Left lung (tissue), 10 donors: Measurements from ENCODE around the gene FHAD1. TPM values are rescaled to one million over a fixed set of nuclear protein-coding genes. Genes with fewer than 3 reads are reported as not detected.

Experiments used
- ATAC-seq: fragments of 200-7000 bp; cut with Tn5 transposase; one replicate; pipeline ENCODE4 v1.9.1; 2020; ENCODE audit warnings: moderate library complexity
- DNase-seq, 4 donors: peaks; one replicate each; pipeline ENCODE4 v3.0.0-alpha.2; 2013 to 2020
- H3K27ac ChIP-seq, 2 donors: fragments of 200-600 bp; sonication (generic) in 1 of 2; one replicate each; pipeline versions ENCODE4 v1.5.0 to v1.8.0; 2020 to 2021
- H3K27me3 ChIP-seq, 2 donors: fragments of 200-600 bp; sonication (generic) in 1 of 2; one replicate each; pipeline versions ENCODE4 v1.5.0 to v1.8.0; 2020 to 2021
- H3K36me3 ChIP-seq, 2 donors: fragments of 200-600 bp; sonication (generic) in 1 of 2; one replicate each; pipeline versions ENCODE4 v1.5.0 to v1.8.0; 2020 to 2021
- H3K4me1 ChIP-seq, 2 donors: fragments of 200-600 bp; one replicate each; pipeline ENCODE4 v1.8.0; 2021
- H3K4me3 ChIP-seq, 2 donors: fragments of 200-600 bp; sonication (generic) in 1 of 2; one replicate each; pipeline versions ENCODE4 v1.5.0 to v1.8.0; 2020 to 2021; ENCODE audit warnings: mild to moderate bottlenecking in 1 of 2
- H3K9me3 ChIP-seq, 2 donors: fragments of 200-600 bp; sonication (generic) in 1 of 2; one replicate each; pipeline versions ENCODE4 v1.5.0 to v1.8.0; 2020 to 2021
- intact Hi-C, 2 donors: fragments of 100-400 bp; cut with DNase I; formaldehyde crosslinking; loops; one replicate each; pipeline versions ENCODE4 v1.11.2 to v1.14.2; 2022
- polyA plus RNA-seq, 6 donors: library from polyadenylated mRNA; unstranded; fragments of 120-200 nt; gene quantifications; one replicate each; pipeline ENCODE4 v1.2.1, GENCODE V29; 2013; ENCODE audit not compliant: insufficient read length in 6 of 6
- total RNA-seq, 2 donors: library from RNA; stranded (reverse); fragmentation: NEBNext Ultra II Directional; extraction: Animal tissue kit (Norgen Biotek cat#: 25700); gene quantifications; one replicate each; pipeline ENCODE4 v1.2.1, GENCODE V29; 2021
- TF ChIP-seq, protein P1 (sequence below), 2 donors: fragments of 200-600 bp; sonication (generic) in 1 of 2; IDR thresholded peaks; one replicate each; pipeline versions ENCODE4 v1.5.0 to v1.8.0; 2021; ENCODE audit warnings: antibody characterized with exemption in 2 of 2
- donor health status: DM: no; HTN: yes; CAD: no.
- donor health status: DM: no; HTN: no; CAD: no.

Gene FHAD1
- total and polyA plus RNA-seq, 8 donors: 1.1 to 8.5 (median 3.9) TPM

DNA sequence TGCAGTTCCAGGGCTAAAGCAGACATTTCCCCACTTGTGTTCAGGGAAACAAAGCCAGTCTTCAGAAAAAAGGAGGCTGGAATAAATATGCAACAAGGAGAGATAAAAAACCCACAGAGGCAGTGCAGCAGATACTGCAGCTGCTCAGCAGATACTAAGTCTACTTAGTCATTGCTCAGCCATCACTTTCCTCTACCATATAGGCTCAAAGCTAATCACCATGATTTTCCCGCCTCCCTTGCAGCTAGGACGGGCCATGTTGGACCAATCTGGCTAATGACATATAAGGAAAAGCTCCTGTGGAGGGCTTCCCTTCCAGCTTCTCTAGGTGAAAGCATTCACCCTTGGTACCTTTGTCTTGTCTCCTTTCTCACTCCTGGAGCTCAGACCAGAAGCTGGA lies 152.7 kb downstream of the FHAD1 start:
- Histone ChIP-seq H3K9me3 (peaks cover 0 to 11% of the 10 kb centered on the region in 2 donors), H3K4me3 (no peak overlapping the region), H3K4me1 (no peaks in the 10 kb centered on the region), H3K36me3 (no peaks in the 10 kb centered on the region), H3K27ac (no peak overlapping the region), H3K27me3 (no peaks in the 10 kb centered on the region)
- ATAC-seq: no peak
- intact Hi-C loops: no loop called here
- TF ChIP-seq, protein P1, sequence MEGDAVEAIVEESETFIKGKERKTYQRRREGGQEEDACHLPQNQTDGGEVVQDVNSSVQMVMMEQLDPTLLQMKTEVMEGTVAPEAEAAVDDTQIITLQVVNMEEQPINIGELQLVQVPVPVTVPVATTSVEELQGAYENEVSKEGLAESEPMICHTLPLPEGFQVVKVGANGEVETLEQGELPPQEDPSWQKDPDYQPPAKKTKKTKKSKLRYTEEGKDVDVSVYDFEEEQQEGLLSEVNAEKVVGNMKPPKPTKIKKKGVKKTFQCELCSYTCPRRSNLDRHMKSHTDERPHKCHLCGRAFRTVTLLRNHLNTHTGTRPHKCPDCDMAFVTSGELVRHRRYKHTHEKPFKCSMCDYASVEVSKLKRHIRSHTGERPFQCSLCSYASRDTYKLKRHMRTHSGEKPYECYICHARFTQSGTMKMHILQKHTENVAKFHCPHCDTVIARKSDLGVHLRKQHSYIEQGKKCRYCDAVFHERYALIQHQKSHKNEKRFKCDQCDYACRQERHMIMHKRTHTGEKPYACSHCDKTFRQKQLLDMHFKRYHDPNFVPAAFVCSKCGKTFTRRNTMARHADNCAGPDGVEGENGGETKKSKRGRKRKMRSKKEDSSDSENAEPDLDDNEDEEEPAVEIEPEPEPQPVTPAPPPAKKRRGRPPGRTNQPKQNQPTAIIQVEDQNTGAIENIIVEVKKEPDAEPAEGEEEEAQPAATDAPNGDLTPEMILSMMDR (IDR thresholded peaks at IDR 0.05): no peak
- no peak for DNase-seq

DNA sequence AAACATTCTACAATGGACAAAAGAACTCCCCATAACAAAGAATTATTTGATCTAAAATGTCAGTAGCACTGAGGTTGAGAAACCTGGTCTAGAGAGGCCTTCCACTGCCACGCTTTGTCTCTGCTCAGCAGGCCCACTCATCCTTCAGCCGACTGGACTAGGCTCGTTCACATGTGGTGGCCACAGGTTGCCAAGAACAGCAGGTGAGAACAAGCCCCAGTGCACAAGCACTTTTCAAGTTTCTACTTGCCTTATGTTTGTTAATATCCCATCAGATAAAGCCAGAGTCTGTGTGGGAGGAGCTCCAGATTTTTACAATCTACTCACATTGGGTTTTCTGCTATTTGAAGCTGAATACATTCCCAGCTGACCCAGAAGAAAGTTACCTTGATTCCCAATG lies 153.6 kb downstream of the FHAD1 start:
- no peaks in the 10 kb centered on the region for H3K27me3 ChIP-seq
- no peak overlapping the region for H3K27ac ChIP-seq
- no peak overlapping the region for H3K4me3 ChIP-seq
- no peak for ATAC-seq
- no peaks in the 10 kb centered on the region for H3K36me3 ChIP-seq
- no peak for DNase-seq
- TF ChIP-seq, protein P1 (IDR thresholded peaks at IDR 0.05): no peak
- H3K9me3 ChIP-seq: peaks cover 0 to 11% of the 10 kb centered on the region in 2 donors
- H3K4me1 ChIP-seq: no peaks in the 10 kb centered on the region
- intact Hi-C loops: no loop called here

DNA sequence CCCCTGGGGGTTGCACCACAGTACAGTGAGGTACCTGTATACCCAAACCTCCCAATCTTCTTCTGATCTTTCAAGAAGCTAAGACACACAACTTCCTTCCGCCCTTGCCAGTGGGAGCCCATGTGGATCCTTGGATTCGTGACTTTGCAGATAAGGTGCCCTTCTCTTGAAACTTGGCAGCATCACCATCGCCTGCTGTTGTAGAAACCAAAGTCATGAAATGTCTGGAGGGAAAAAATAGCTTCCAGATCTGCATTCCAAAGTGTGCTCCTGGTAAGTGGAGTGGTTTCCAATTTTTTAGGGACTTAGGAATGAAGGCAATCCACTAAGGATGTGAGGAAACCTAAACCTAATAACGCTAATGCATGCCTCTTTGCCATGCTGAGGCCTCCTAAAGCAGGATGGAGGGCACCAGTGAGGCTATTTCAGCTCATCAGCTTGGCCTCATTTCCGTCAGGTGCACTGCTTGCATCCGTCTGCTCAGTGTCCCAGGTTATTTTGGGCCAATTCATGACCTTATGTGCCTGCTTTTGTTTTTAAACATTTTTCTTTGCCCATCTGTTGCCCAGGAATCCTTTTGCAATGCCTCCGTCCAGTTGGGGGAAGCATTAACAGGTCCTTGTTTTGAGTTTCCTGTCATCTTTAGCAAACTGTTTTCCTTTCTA lies 154.5 kb downstream of the FHAD1 start:
- ATAC-seq: no peak
- TF ChIP-seq, protein P1 (IDR thresholded peaks at IDR 0.05): no peak
- no peak for DNase-seq
- Histone ChIP-seq H3K27ac (no peak overlapping the region), H3K36me3 (no peaks in the 10 kb centered on the region), H3K27me3 (no peaks in the 10 kb centered on the region), H3K4me3 (no peak overlapping the region), H3K9me3 (peaks cover 0 to 11% of the 10 kb centered on the region in 2 donors), H3K4me1 (no peaks in the 10 kb centered on the region)
- intact Hi-C loops: no loop called here

DNA sequence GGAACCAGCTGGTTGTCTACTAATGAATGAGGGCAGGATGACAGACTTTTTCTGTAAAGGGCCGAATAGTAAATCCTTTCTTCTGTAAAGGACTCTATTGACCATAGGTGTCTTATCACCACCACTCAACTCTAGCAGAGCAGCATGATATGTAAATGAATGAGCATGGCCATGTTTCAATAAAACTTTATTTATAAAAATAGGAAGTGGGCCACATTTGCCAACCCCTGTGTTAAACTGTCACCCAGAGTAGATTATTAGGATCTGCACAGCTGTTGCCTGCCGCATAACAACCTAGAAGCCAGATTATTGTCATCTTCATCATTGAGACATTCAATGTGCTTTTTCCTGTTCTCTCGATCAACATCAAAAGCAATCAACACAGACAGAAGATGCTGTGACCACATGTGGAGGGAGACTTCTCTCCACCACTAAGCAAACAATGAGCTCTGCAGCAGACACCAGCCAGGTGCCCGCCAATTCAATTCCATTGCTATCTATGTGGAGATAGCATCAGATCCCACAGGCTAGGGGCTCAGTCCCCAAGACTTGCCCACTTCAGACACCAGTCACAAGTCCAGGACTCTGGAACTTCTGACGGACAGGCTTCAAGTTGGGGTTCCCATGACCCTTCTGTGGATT lies 155.9 kb downstream of the FHAD1 start:
- Histone ChIP-seq H3K27ac (no peak overlapping the region), H3K27me3 (no peaks in the 10 kb centered on the region), H3K4me3 (no peak overlapping the region), H3K36me3 (no peaks in the 10 kb centered on the region), H3K4me1 (no peaks in the 10 kb centered on the region), H3K9me3 (peaks cover 0 to 11% of the 10 kb centered on the region in 2 donors)
- no peak for DNase-seq
- TF ChIP-seq, protein P1 (IDR thresholded peaks at IDR 0.05): no peak
- intact Hi-C loops: no loop called here
- ATAC-seq: no peak

DNA sequence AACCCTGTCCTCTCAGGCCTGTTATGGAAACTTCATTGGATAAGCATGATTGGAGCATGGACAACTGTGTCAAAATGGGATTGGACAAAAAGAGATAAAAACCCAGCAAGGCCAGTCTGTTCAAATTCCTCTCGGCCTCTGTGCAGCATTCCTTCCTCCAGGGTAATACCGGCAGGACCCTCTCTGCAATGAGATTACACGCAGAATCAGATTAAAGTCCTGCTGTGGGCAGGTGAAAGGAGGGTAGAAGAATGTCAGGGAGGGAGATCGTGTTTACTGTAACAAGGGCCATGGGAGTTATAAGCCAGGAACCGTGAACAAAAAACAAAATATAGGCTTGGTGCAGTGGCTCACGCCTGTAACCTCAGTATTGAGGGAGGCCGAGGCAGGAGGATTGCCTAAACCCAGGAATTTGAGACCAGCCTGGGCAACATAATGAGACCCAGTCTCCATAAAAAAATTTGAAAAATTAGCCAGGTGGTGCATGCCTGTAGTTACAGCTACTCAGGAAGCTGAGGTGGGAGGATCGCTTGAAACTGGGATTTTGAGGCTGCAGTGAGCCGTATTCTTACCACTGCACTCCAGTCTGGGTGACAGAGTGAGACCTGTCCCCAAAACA lies 157.0 kb downstream of the FHAD1 start:
- no peaks in the 10 kb centered on the region for H3K27me3 ChIP-seq
- intact Hi-C loops: no loop called here
- H3K4me3 ChIP-seq: no peak overlapping the region
- H3K27ac ChIP-seq: no peak overlapping the region
- TF ChIP-seq, protein P1 (IDR thresholded peaks at IDR 0.05): no peak
- H3K9me3 ChIP-seq: peaks cover 0 to 10% of the 10 kb centered on the region in 2 donors
- no peaks in the 10 kb centered on the region for H3K36me3 ChIP-seq
- H3K4me1 ChIP-seq: peaks cover 0 to 6% of the 10 kb centered on the region in 2 donors
- DNase-seq: no peak
- ATAC-seq: no peak
